ENCODE measurements around the gene PCSK4.
"Not testable (repeated sequence)": the region's sequence is repeated elsewhere in the genome, so short reads cannot be mapped to it uniquely, and the experiment has no call there.

PCSK4 gene

DNA sequence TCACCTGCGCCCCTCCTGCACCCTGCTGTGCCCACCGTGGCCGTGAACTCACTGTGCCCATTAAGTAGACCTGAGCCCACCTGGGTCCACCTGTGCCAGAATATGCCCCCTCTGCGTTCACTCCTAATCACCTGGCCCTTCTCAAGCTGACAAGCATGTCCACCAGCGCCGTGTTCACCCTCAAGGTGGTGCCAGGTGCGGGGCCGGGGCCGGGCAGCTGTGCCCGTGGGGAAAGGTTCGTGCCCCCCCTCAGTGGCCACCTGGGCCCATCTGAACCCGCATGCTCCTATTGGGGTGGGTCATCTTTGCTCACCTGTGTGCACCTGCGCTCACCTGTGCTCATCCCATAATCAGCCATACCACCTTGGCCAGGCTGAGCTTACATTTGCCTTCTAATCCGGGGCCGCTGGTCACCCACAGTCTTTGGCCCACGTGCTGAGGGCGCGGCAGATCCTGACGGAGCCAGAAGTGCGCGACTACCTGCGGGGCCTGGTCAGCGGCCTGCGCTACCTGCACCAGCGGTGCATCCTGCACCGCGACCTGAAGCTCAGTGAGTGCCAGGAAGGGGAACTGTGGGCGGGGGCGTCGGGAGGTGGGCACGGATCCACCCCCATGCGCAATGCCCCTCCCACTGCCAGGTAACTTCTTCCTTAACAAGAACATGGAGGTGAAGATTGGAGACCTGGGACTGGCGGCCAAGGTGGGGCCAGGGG lies 36.1 kb upstream of the PCSK4 start:
- no peak for TF ChIP-seq POLR2A (IDR thresholded peaks at IDR 0.05; ENCODE audit: low read length)
- no peak for TF ChIP-seq GATA1 (IDR thresholded peaks at IDR 0.05; ENCODE audit: low read depth, low read length)
- no peak for DNase-seq

DNA sequence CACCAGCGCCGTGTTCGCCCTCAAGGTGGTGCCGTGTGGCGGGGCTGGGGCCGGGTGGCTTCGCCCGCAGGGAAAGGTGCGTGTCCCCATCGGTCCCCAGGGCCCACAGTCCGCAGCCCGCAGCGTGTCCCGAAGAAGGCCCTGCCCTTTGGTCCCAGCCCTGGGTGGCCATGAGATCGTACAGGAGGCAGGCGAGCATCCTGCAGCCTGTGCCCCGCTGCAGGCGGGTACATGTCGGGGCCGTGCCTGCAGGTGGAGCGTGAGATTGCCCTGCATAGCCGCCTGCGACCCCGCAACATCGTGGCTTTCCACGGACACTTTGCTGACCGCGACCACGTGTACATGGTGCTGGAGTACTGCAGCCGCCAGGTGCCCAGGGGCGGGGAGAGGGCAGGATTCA lies 35.2 kb upstream of the PCSK4 start:
- TF ChIP-seq GATA1 (IDR thresholded peaks at IDR 0.05; ENCODE audit: low read depth, low read length): no peak
- TF ChIP-seq POLR2A (IDR thresholded peaks at IDR 0.05; ENCODE audit: low read length): no peak
- no peak for DNase-seq

DNA sequence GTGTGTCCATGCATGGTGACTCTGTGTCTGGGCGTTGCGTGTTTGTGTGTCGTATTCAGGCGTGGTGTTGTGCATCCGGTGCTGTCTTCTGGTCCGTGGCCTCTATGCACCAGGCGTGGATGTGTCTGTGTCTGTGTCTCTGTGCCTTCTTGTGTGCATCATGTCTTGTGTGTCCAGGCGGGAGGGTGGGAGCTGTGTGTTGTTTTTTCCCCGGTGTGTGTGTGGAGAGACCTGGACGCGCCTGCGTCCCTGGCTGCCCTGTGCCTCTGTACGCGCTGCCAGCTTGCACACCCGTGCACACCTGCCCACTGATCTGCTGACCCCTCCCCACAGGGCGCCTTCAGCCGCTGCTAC lies 34.8 kb upstream of the PCSK4 start:
- TF ChIP-seq POLR2A (IDR thresholded peaks at IDR 0.05; ENCODE audit: low read length) (no peak), GATA1 (IDR thresholded peaks at IDR 0.05; ENCODE audit: low read depth, low read length) (no peak)
- DNase-seq: no peak

DNA sequence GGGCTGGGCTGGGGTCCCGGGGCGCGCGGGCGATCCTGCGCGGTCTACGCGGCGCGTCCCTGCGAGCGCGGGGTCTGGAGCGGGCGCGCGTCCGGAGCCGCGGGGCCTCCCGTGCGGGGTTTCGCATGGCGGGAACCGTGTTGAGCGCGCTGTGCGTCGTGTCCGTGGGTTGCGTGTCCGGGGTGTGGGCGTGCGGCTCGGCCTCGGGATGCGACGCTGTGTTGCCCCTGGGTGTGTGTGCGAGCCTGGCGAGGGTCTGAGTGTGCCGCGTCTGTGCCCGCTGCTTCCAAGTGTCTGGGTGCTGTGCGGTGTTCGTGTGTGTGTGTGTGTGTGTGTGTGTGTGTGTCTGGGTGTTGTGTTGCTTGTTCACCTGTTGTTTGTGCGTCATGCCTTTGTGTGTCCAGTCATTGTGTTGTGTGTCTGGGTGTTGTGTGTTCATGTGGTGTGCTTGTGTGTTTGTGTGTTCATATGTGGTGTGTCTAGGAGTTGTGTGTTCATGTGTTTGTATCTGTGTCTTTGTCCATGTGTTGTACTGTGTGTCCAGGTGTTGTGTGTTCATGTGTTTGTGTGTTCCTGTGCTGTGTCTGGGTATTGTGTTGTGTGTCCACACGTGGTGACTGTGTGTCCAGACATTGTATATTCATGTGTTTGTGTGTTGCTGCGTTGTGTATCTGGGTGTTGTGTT lies 34.3 kb upstream of the PCSK4 start:
- no peak for TF ChIP-seq GATA1 (IDR thresholded peaks at IDR 0.05; ENCODE audit: low read depth, low read length)
- no peak for TF ChIP-seq POLR2A (IDR thresholded peaks at IDR 0.05; ENCODE audit: low read length)
- no peak for DNase-seq

DNA sequence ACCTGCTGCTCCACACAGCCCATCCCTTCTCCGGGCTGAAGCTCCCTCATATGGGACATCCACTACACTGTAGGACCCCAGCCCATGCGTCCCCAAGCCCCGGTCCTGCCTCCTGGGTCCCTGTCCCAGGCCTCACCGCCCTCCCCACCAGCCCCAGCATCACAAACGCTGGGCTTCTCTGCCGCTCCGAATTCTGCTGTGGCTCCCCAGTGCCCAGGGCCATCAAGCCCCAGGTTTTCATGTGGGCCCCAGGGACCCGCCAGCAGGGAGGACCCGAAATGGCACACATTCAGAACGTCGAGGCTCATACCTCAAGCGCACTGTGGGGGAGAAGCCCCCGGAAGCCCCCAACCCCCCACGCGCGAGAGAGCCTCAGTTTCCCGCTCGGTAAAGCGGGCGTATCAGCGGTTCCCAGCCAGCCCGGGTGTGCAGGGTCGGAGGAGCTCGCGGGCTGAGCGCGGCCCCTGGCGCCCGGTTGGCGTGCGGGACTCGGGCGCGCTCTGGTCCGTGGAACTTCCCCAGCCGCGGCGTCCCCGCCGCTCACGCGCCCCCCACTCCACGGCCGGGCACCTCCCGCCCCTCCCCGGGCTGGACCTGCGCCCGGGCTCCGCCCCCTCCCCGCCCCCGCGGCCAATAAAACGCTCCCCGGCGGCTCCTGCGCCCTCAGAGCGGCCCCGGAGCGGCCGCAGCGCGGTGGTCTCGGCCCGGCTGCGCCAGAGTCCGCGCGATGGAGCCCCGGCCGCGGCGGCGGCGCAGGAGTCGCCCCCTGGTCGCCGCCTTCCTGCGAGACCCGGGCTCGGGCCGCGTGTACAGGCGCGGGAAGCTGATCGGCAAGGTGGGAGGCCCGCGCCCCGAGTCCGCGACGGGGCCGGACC lies 33.5 kb upstream of the PCSK4 start, which contains the start of gene PLK5:
TSS of gene PLK5 (plus strand) at position 666 of the 875 bp plus-strand sequence. CDS start 2,920 bp downstream, outside the sequence.
- DNase-seq: no peak
- TF ChIP-seq POLR2A (IDR thresholded peaks at IDR 0.05; ENCODE audit: low read length) (no peak), GATA1 (IDR thresholded peaks at IDR 0.05; ENCODE audit: low read depth, low read length) (no peak)

DNA sequence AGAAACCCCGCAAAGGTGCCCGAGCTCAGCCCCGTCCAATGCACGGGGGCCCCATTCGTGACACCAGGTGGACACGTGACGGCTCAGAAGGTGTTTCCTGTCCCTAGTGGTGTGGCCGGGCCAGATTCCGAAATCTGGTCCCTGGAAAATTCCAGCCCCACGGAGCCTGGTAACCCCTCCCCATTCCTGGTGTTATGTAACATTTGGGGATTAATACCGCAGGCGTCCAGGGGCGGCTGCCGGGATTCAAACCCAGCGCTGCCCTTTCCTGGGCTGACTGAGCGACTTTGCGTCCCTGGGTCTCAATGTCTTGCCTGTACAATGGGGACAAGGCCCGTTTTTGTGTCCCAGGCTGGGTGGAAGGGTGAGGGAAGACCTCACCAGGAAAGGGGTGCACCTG lies 32.7 kb upstream of the PCSK4 start:
- TF ChIP-seq GATA1 (IDR thresholded peaks at IDR 0.05; ENCODE audit: low read depth, low read length): no peak
- no peak for TF ChIP-seq POLR2A (IDR thresholded peaks at IDR 0.05; ENCODE audit: low read length)
- DNase-seq: no peak

DNA sequence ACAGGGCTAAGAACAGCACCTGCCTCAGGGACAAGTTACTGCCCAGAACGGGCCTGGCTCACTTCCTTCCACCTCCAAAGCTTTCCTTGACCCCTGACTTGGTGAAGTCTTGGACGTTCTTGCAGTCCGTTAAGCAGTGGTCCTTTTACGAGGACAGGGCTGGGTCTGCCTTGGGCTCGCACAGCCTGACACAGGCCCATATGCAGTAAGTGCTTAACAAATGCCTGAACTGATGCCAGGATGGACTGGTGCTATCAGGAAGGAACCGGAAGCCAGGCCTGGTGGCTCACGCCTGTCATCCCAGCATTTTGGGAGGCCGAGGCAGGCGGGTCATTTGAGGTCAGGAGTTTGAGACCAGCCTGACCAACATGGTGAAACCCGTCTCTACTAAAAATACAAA lies 31.9 kb upstream of the PCSK4 start:
- no peak for DNase-seq
- no peak for TF ChIP-seq POLR2A (IDR thresholded peaks at IDR 0.05; ENCODE audit: low read length)
- no peak for TF ChIP-seq GATA1 (IDR thresholded peaks at IDR 0.05; ENCODE audit: low read depth, low read length)

DNA sequence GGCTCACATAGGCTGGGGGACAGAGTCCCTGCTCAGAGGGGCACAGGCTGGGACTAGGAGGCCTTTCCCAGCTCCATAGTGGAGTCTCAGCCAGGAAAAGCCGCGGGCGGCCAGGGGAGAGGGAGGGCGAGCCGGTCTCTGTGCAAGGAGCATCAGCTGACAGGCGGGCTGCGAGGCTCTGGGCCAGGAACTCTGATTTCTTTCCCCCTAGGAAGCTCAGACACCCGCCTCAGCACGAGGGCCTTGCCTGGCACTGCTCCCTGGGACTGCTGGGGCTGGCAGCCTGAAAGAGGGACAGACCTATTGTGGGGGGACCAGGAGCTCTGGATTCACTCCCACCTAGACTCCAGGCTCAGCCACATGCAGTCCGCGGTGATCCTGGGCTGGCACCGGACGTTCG lies 31.5 kb upstream of the PCSK4 start:
- DNase-seq: no peak
- TF ChIP-seq GATA1 (IDR thresholded peaks at IDR 0.05; ENCODE audit: low read depth, low read length): no peak
- no peak for TF ChIP-seq POLR2A (IDR thresholded peaks at IDR 0.05; ENCODE audit: low read length)

DNA sequence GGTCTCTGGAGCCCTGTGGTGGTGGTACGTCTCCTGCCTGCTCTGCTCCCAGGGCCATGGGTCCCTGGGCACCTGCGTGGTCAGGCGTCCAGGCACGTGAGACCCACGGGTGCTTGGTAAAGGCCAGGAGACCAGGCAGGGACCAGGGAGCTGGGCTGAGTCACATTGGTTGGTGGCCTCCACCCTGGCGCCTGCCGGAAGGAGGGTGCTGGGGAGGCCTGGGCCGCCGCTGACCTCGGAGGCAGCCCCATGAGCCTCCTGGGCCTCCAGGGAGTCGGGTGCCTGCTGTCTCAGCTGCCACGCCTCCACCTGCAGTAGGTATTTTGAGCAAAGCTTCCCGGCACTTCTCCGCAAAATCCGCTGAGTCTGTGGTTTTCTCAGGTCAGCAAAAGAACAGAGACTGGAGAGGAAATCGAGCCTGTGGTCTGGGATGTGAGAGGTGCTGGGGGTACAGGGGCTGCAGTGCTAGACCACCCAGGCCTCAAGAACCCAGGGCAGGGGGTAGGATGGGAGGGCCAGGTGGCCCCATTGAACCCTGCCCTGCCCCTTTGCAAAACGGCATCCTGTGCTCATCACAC lies 30.1 kb upstream of the PCSK4 start:
- TF ChIP-seq POLR2A (IDR thresholded peaks at IDR 0.05; ENCODE audit: low read length) (no peak), GATA1 (IDR thresholded peaks at IDR 0.05; ENCODE audit: low read depth, low read length) (no peak)
- DNase-seq: no peak

DNA sequence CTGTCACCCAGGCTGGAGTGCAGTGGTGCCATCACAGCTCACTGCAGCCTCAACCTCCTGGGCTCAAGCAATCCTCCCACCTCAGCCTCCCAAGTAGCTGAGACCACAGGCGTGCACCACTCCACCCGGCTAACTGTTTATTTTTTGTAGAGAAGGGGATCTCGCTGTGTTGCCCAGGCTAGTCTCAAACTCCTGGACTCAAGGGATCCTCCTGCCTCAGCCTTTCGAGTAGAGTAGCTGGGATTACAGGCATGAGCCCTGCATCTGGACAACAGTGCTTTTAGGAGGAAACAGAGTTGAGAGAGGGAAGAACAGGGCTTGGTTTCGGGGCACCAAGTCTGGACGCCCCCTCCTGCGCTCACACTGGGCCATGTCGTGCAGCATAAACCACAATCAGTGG lies 29.7 kb upstream of the PCSK4 start:
- DNase-seq: not testable (repeated sequence)

DNA sequence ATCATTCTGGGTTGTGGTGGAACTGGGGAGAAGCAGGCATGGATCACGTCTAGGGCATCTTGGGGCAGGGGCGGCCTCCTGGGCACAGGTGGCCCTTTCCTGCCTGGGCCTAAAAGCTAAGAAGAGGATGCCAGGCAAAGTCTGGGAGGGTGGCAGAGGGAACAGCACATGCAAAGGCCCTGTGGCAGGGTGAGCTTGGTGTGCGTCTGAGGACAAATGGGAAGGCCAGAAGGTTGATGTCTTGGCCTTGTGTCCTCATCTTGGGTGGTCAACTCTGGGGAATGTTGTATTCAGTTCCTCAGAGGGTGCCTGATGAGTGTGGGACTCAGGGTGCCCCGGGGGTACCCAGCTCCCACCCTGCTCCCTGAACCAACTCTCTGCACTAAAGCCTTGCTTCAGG lies 28.3 kb upstream of the PCSK4 start:
- TF ChIP-seq POLR2A (IDR thresholded peaks at IDR 0.05; ENCODE audit: low read length): no peak
- TF ChIP-seq GATA1 (IDR thresholded peaks at IDR 0.05; ENCODE audit: low read depth, low read length): no peak

DNA sequence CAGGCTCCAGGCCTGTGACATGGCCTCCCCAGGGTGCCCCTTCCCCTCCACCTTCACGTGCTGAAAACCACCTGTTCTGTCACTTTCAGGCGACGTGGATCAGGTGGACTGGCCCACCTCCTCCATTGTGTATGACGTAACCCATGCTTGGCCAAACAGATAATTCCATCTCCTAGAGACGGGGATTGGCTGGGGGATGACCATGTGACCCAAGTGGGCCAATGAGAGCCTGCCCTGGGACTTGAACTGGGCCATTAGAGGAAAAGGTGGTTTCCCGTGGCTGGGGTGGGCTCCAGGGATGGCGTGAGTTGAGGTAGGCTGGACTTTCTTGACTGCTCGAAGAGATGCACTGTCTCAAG lies 26.2 kb upstream of the PCSK4 start:
- TF ChIP-seq POLR2A (IDR thresholded peaks at IDR 0.05; ENCODE audit: low read length) (no peak), GATA1 (IDR thresholded peaks at IDR 0.05; ENCODE audit: low read depth, low read length) (no peak)
- no peak for DNase-seq

More for the DNA sequence above, 28.3 kb upstream of the PCSK4 start:
- no peak for DNase-seq

DNA sequence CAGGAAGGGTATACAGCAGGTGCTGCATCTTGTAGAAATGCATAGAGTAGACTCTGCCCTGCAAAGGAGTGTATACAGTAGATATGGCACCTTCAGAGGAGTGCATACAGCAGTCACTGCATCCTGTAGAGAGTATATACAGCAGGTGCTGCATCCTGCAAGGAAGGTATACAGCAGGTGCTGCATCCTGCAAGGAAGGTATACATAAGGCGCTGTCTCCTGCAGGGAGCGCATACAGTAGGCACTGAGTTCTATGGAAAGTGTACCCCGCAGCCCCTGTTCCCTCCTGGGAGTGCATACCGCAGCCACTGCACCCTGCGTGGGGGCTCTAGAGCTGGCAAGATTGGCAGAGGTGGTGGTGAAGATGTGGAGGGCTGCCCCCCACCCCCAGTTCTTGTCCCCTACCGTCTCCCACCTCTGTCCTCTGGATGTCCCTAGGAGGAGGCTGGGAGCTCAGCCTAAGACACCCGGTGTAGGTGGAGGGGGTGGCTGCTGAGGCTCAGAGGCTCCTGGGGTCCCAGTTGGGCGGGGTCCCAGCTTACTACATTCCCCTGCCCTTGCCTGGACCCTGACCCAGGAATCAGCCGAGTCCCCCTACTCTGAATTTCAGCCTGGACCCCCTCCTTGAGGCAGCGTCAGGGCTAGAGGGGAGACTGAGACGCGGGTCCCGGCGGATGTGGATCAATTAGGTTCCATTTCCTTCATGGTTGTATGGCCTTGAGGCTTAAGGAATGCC lies 25.0 kb upstream of the PCSK4 start:
- TF ChIP-seq GATA1 (IDR thresholded peaks at IDR 0.05; ENCODE audit: low read depth, low read length) (no peak), POLR2A (IDR thresholded peaks at IDR 0.05; ENCODE audit: low read length) (no peak)
- no peak for DNase-seq

DNA sequence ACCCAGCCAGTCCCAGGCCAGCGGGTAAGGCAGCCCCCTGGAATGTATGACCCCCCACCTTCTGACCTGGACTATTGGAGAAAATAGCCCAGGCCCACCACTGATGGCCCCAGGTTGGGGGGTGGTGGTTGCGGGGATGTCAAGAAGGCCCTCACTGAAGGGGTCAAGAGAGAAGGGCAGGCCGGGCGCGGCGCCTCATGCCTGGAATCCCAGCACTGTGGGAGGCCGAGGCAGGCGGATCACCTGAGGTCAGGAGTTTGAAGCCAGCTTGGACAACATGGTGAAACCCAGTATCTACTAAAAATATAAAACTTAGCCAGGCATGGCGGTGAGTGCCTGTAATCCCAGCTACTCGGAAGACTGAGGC lies 24.1 kb upstream of the PCSK4 start:
- no peak for DNase-seq
- TF ChIP-seq POLR2A (IDR thresholded peaks at IDR 0.05; ENCODE audit: low read length) (no peak), GATA1 (IDR thresholded peaks at IDR 0.05; ENCODE audit: low read depth, low read length) (no peak)

Data from erythroblast (primary cell).